CD4-positive, alpha-beta T cell (primary cell): ENCODE data around the gene C6orf132. TPM values are rescaled to one million over a fixed set of nuclear protein-coding genes. Genes with fewer than 3 reads are reported as not detected.
"Not testable (repeated sequence)": the region's sequence is repeated elsewhere in the genome, so short reads cannot be mapped to it uniquely, and the experiment has no call there.

Experiments
- ATAC-seq: fragments of 200-7000 bp; cut with Tn5 transposase; one replicate; pipeline ENCODE4 v1.10.0; 2022; ENCODE audit warnings: mild to moderate bottlenecking; ENCODE audit not compliant: poor library complexity
- CTCF ChIA-PET: fragments of 350-600 bp; sonication (Branson Sonifier 250); formaldehyde crosslinking; loops from one replicate; lab custom pipeline; 2021; ENCODE audit warnings: antibody characterized with exemption, inconsistent platforms; lab: Charles Lee
- POLR2A ChIA-PET: fragments of 350-600 bp; sonication (Branson Sonifier 250); formaldehyde crosslinking; loops from one replicate; lab custom pipeline; 2021; ENCODE audit warnings: antibody characterized with exemption, inconsistent platforms; lab: Charles Lee
- DNase-seq, 14 experiments: peaks; one replicate each; pipeline ENCODE4 v3.0.0-alpha.2; 2013 to 2020; ENCODE audit warnings: mixed read lengths in 2 of 14
- H3K27ac ChIP-seq, 2 donors: one replicate each; pipeline versions ENCODE4 v1.5.1 to v1.7.0; 2013; ENCODE audit warnings: low read length in 2 of 2, low read depth in 1 of 2, mild to moderate bottlenecking in 1 of 2
- H3K27me3 ChIP-seq, 2 experiments: 1 replicate in 1 of 2; 2 replicates in 1 of 2; pipeline versions ENCODE4 v1.6.1 to v1.7.0; 2013; ENCODE audit warnings: low read length in 2 of 2, control low read depth in 1 of 2, mild to moderate bottlenecking in 1 of 2, moderate library complexity in 1 of 2; ENCODE audit not compliant: insufficient read depth in 2 of 2, control insufficient read depth in 1 of 2
- H3K36me3 ChIP-seq: one replicate; pipeline ENCODE4 v1.6.1; 2013; ENCODE audit warnings: low read length, control low read depth; ENCODE audit not compliant: insufficient read depth
- H3K4me1 ChIP-seq: one replicate; pipeline ENCODE4 v1.6.1; 2013; ENCODE audit warnings: low read length, control low read depth; ENCODE audit not compliant: insufficient read depth
- H3K4me3 ChIP-seq: one replicate; pipeline ENCODE4 v1.5.1; 2013; ENCODE audit warnings: mild to moderate bottlenecking, low read length, moderate library complexity
- H3K9me3 ChIP-seq, 2 experiments: 1 replicate in 1 of 2; 2 replicates in 1 of 2; pipeline versions ENCODE4 v1.6.1 to v1.7.0; 2013; ENCODE audit warnings: low read length in 2 of 2, mild to moderate bottlenecking in 2 of 2, control low read depth in 1 of 2, moderate library complexity in 1 of 2; ENCODE audit not compliant: control insufficient read depth in 1 of 2, insufficient read depth in 1 of 2
- H3K27ac Mint-ChIP-seq: one replicate; pipeline ENCODE4 v1.8.0; 2020; ENCODE audit warnings: mixed read lengths
- H3K27me3 Mint-ChIP-seq: one replicate; pipeline ENCODE4 v1.8.0; 2021; ENCODE audit warnings: mixed read lengths
- H3K36me3 Mint-ChIP-seq: one replicate; pipeline ENCODE4 v1.8.0; 2021; ENCODE audit warnings: low read depth, mixed read lengths
- H3K4me1 Mint-ChIP-seq: one replicate; pipeline ENCODE4 v1.8.0; 2021; ENCODE audit warnings: low read depth, mixed read lengths
- H3K4me3 Mint-ChIP-seq: one replicate; pipeline ENCODE4 v1.8.0; 2020; ENCODE audit warnings: mild to moderate bottlenecking, mixed read lengths
- H3K9me3 Mint-ChIP-seq: one replicate; pipeline ENCODE4 v1.8.0; 2020; ENCODE audit warnings: mixed read lengths
- intact Hi-C, 2 experiments: fragments of 100-400 bp; cut with DNase I in 1 of 2; cut with micrococcal nuclease in 1 of 2; formaldehyde crosslinking; loops; one replicate each; pipeline versions ENCODE4 v1.15.1 to v1.9.0; 2023 to 2025; cut with DNase I, micrococcal nuclease
- total RNA-seq, 174 experiments: library from RNA in 2 of 174; stranded (reverse) in 2 of 174; gene quantifications; one replicate each; pipeline ENCODE4 v1.2.3 and lab custom pipeline; 2021 to 2026
- TF ChIP-seq, protein P1 (sequence below): fragments of 200-600 bp; IDR thresholded peaks from one replicate; pipeline ENCODE4 v1.8.0; 2022; ENCODE audit warnings: antibody characterized with exemption, mild to moderate bottlenecking

C6orf132 gene
- total RNA-seq, 2 experiments from 2014 or later, result not detected

GRCh38 chr6:42155293-42155692, 12.9 kb upstream of the C6orf132 start:
- Histone ChIP-seq H3K4me3 (no peak overlapping the region), H3K27me3 (no peaks in the 10 kb centered on the region), H3K9me3 (no peaks in the 10 kb centered on the region), H3K36me3 (no peaks in the 10 kb centered on the region), H3K27ac (no peak overlapping the region), H3K4me1 (no peaks in the 10 kb centered on the region)
- DNase-seq (no peak), ATAC-seq (no peak)
- H3K4me1 Mint-ChIP-seq, result no peaks in the 10 kb centered on the region
- H3K27ac Mint-ChIP-seq, result no peak overlapping the region
- H3K4me3 Mint-ChIP-seq, result no peak overlapping the region
- H3K36me3 Mint-ChIP-seq, result no peaks in the 10 kb centered on the region
- TF ChIP-seq, protein P1, sequence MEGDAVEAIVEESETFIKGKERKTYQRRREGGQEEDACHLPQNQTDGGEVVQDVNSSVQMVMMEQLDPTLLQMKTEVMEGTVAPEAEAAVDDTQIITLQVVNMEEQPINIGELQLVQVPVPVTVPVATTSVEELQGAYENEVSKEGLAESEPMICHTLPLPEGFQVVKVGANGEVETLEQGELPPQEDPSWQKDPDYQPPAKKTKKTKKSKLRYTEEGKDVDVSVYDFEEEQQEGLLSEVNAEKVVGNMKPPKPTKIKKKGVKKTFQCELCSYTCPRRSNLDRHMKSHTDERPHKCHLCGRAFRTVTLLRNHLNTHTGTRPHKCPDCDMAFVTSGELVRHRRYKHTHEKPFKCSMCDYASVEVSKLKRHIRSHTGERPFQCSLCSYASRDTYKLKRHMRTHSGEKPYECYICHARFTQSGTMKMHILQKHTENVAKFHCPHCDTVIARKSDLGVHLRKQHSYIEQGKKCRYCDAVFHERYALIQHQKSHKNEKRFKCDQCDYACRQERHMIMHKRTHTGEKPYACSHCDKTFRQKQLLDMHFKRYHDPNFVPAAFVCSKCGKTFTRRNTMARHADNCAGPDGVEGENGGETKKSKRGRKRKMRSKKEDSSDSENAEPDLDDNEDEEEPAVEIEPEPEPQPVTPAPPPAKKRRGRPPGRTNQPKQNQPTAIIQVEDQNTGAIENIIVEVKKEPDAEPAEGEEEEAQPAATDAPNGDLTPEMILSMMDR, result no peak
- no peaks in the 10 kb centered on the region for H3K9me3 Mint-ChIP-seq
- intact Hi-C loops, result no loop called here
- no peaks in the 10 kb centered on the region for H3K27me3 Mint-ChIP-seq
- POLR2A ChIA-PET, result no interaction called here
- CTCF ChIA-PET, result no interaction called here

DNA sequence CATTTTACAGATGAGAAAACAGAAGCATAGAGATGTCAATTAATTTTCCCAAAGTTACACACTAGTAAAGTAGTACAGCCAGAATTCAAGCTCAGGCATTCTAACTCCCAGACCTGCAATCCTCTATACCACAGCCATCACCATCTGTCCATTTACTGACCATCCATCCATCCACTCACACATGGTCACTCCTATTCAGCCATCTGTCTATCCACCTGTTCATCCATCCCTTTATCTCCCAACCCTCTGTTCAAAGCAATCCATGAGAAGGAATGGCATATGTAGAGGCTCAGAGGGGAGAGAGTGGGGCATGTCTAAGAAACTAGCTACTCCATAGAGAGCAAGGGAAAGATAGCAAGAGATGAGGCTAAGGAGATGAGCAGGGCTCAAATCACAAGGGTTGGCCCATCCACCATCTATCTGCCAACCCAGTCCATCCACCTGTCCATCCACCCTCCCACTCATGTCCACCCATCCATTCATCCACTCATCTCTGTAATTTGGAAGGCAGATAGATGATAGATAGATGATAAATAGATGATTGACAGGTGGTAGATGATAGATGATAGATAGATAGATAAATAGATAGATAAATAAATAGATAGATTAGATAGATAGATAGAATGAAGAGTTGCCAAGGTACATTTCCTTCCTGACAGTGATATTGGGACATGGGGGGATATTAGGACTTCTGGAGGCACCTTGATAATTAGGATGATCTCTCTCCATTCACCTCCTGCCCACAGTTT, 12.2 kb upstream of the C6orf132 start:
- ChIA-PET POLR2A (no interaction called here), CTCF (no interaction called here)
- TF ChIP-seq, protein P1, result no peak
- H3K4me1 Mint-ChIP-seq, result no peaks in the 10 kb centered on the region
- H3K27me3 Mint-ChIP-seq, result no peaks in the 10 kb centered on the region
- Histone ChIP-seq H3K9me3 (no peaks in the 10 kb centered on the region), H3K36me3 (no peaks in the 10 kb centered on the region), H3K27me3 (no peaks in the 10 kb centered on the region), H3K27ac (no peak overlapping the region), H3K4me1 (no peaks in the 10 kb centered on the region), H3K4me3 (no peak overlapping the region)
- DNase-seq (no peak), ATAC-seq (no peak)
- H3K27ac Mint-ChIP-seq, result no peak overlapping the region
- no peak overlapping the region for H3K4me3 Mint-ChIP-seq
- H3K36me3 Mint-ChIP-seq, result no peaks in the 10 kb centered on the region
- intact Hi-C loops, result no loop called here
- no peaks in the 10 kb centered on the region for H3K9me3 Mint-ChIP-seq

GRCh38 chr6:42153921-42154320, 11.5 kb upstream of the C6orf132 start:
- POLR2A ChIA-PET, result no interaction called here
- H3K4me3 ChIP-seq, result no peak overlapping the region
- no peak overlapping the region for H3K27ac ChIP-seq
- TF ChIP-seq, protein P1, result no peak
- no peaks in the 10 kb centered on the region for H3K27me3 Mint-ChIP-seq
- no peaks in the 10 kb centered on the region for H3K36me3 ChIP-seq
- H3K9me3 Mint-ChIP-seq, result no peaks in the 10 kb centered on the region
- H3K4me1 Mint-ChIP-seq, result no peaks in the 10 kb centered on the region
- no peaks in the 10 kb centered on the region for H3K36me3 Mint-ChIP-seq
- no peak overlapping the region for H3K4me3 Mint-ChIP-seq
- H3K27ac Mint-ChIP-seq, result no peak overlapping the region
- H3K4me1 ChIP-seq, result no peaks in the 10 kb centered on the region
- intact Hi-C loops, result no loop called here
- H3K27me3 ChIP-seq, result no peaks in the 10 kb centered on the region
- H3K9me3 ChIP-seq, result no peaks in the 10 kb centered on the region
- DNase-seq (no peak), ATAC-seq (no peak)
- CTCF ChIA-PET, result no interaction called here

- H3K4me3 ChIP-seq, H3K9me3 ChIP-seq, H3K4me1 Mint-ChIP-seq, H3K9me3 Mint-ChIP-seq, intact Hi-C loops, H3K27me3 Mint-ChIP-seq, CTCF ChIA-PET, H3K27ac ChIP-seq, H3K36me3 Mint-ChIP-seq, H3K27me3 ChIP-seq, DNase-seq, H3K4me1 ChIP-seq, H3K36me3 ChIP-seq, H3K27ac Mint-ChIP-seq, ATAC-seq, H3K4me3 Mint-ChIP-seq, POLR2A ChIA-PET: not testable (repeated sequence)
Measured at GRCh38 chr6:42152528-42153213, 10.3 kb upstream of the C6orf132 start.
